CD14-positive monocyte (primary cell): Measurements from ENCODE around the gene TOM1. TPM values are rescaled to one million over a fixed set of nuclear protein-coding genes. Genes with fewer than 3 reads are reported as not detected.

Experiments
- DNase-seq, 3 donors: peaks; one replicate each; pipeline ENCODE4 v3.0.0-alpha.2; 2011 to 2022
- H2AFZ ChIP-seq: 2 replicates; pipeline ENCODE4 v1.6.0; 2012; ENCODE audit warnings: mild to moderate bottlenecking, low read depth, low read length, inconsistent platforms; ENCODE audit not compliant: insufficient read depth, poor library complexity, severe bottlenecking
- H3K27ac ChIP-seq, 2 donors: 1 replicate in 1 of 2; 2 replicates in 1 of 2; pipeline ENCODE4 v1.5.1; 2012 to 2013; ENCODE audit warnings: low read length in 2 of 2, control low read depth in 1 of 2, inconsistent platforms in 1 of 2, low read depth in 1 of 2, mild to moderate bottlenecking in 1 of 2
- H3K27me3 ChIP-seq, 2 donors: one replicate each; pipeline versions ENCODE4 v1.6.0 to v1.6.1; 2011 to 2013; ENCODE audit warnings: low read length in 2 of 2; ENCODE audit not compliant: control insufficient read depth in 2 of 2, insufficient read depth in 2 of 2
- H3K36me3 ChIP-seq, 2 donors: replicated peaks in 1 of 2; 1 replicate in 1 of 2; 2 replicates in 1 of 2; pipeline versions ENCODE4 v1.5.1 to v1.6.1; 2012 to 2013; ENCODE audit warnings: low read length in 2 of 2, control low read depth in 1 of 2, inconsistent platforms in 1 of 2, mild to moderate bottlenecking in 1 of 2; ENCODE audit not compliant: insufficient read depth in 2 of 2, control insufficient read depth in 1 of 2
- H3K4me1 ChIP-seq, 2 donors: 1 replicate in 1 of 2; 2 replicates in 1 of 2; pipeline versions ENCODE4 v1.5.1 to v1.6.1; 2012 to 2013; ENCODE audit warnings: low read length in 2 of 2, control low read depth in 1 of 2, inconsistent platforms in 1 of 2, mild to moderate bottlenecking in 1 of 2, moderate library complexity in 1 of 2; ENCODE audit not compliant: insufficient read depth in 2 of 2, control insufficient read depth in 1 of 2
- H3K4me2 ChIP-seq: replicated peaks from 2 replicates; pipeline ENCODE3; 2012; ENCODE audit warnings: low read length, moderate library complexity, mild to moderate bottlenecking; ENCODE audit not compliant: poor library complexity, severe bottlenecking; ENCODE audit errors: extremely low read depth
- H3K4me3 ChIP-seq, 3 experiments: fragments of 200-600 bp in 1 of 3; sonication (generic) in 1 of 3; replicated peaks in 1 of 3; 1 replicate in 2 of 3; 2 replicates in 1 of 3; pipeline ENCODE4 v1.5.1; 2011 to 2013; ENCODE audit warnings: low read length in 3 of 3, mild to moderate bottlenecking in 3 of 3, control low read depth in 2 of 3, low read depth in 2 of 3, inconsistent platforms in 1 of 3, moderate library complexity in 1 of 3
- H3K79me2 ChIP-seq: 2 replicates; pipeline ENCODE4 v1.6.0; 2012; ENCODE audit warnings: mild to moderate bottlenecking, control low read depth, inconsistent platforms, low read length, moderate library complexity; ENCODE audit not compliant: insufficient read depth
- H3K9ac ChIP-seq: 2 replicates; pipeline ENCODE4 v1.6.0; 2017; ENCODE audit warnings: low read length, mild to moderate bottlenecking; ENCODE audit not compliant: insufficient read depth, poor library complexity, severe bottlenecking
- H3K9me3 ChIP-seq, 2 donors: replicated peaks in 1 of 2; 1 replicate in 1 of 2; 2 replicates in 1 of 2; pipeline versions ENCODE4 v1.5.1 to v1.6.1; 2012 to 2013; ENCODE audit warnings: low read length in 2 of 2, control low read depth in 1 of 2; ENCODE audit not compliant: control insufficient read depth in 1 of 2, insufficient read depth in 1 of 2
- H4K20me1 ChIP-seq: 2 replicates; pipeline ENCODE4 v1.6.0; 2012; ENCODE audit warnings: mild to moderate bottlenecking, low read length, control low read depth, moderate library complexity; ENCODE audit not compliant: insufficient read depth
- H3K27ac Mint-ChIP-seq, 7 donors: one replicate each; pipeline ENCODE4 v1.8.0; 2020; ENCODE audit warnings: mild to moderate bottlenecking in 7 of 7, mixed read lengths in 7 of 7, moderate library complexity in 6 of 7, inconsistent platforms in 2 of 7
- H3K27me3 Mint-ChIP-seq, 3 donors: one replicate each; pipeline ENCODE4 v1.8.0; 2021 to 2022; ENCODE audit warnings: low read depth in 3 of 3, mild to moderate bottlenecking in 3 of 3, mixed read lengths in 3 of 3, moderate library complexity in 3 of 3, inconsistent platforms in 1 of 3
- H3K36me3 Mint-ChIP-seq, 2 donors: one replicate each; pipeline ENCODE4 v1.8.0; 2020; ENCODE audit warnings: mixed read lengths in 2 of 2, inconsistent platforms in 1 of 2, mild to moderate bottlenecking in 1 of 2
- H3K4me1 Mint-ChIP-seq: one replicate; pipeline ENCODE4 v1.8.0; 2020; ENCODE audit warnings: mild to moderate bottlenecking, mixed read lengths
- H3K4me3 Mint-ChIP-seq, 2 donors: one replicate each; pipeline ENCODE4 v1.8.0; 2020; ENCODE audit warnings: mild to moderate bottlenecking in 2 of 2, mixed read lengths in 2 of 2, moderate library complexity in 1 of 2
- H3K9me3 Mint-ChIP-seq, 7 donors: one replicate each; pipeline ENCODE4 v1.8.0; 2020 to 2022; ENCODE audit warnings: mixed read lengths in 7 of 7, mild to moderate bottlenecking in 6 of 7, moderate library complexity in 6 of 7, inconsistent platforms in 2 of 7
- WGBS: methylation state at CpG from one replicate; pipeline ENCODE4 v1.1.5; 2013; ENCODE audit warnings: missing lambda C conversion rate; ENCODE audit not compliant: insufficient coverage; 5-methylcytosine and 5-hydroxymethylcytosine counted together
- intact Hi-C, 2 donors: fragments of 100-400 bp; cut with micrococcal nuclease; formaldehyde crosslinking; loops; one replicate each; pipeline versions ENCODE4 v1.15.0 to v1.15.1; 2023
- polyA plus RNA-seq, 3 donors: library from polyadenylated mRNA; depleted of rRNA in 1 of 3; unstranded in 2 of 3; stranded (reverse) in 1 of 3; fragments of 300-500 nt in 2 of 3; fragments of >200 nt in 1 of 3; fragmentation: Illumina TruSeq in 2 of 3; gene quantifications; 1 replicate in 2 of 3; 2 replicates in 1 of 3; pipeline ENCODE4 v1.2.3, GENCODE V29; 2012 to 2021
- TF ChIP-seq, protein P1 (sequence below): fragments of 200-600 bp; IDR thresholded peaks from one replicate; pipeline ENCODE4 v1.8.0; 2022; ENCODE audit warnings: antibody characterized with exemption, mild to moderate bottlenecking

The TOM1 gene
- polyA plus RNA-seq, 3 donors, result 80.5 to 167 (median 120) TPM

DNA sequence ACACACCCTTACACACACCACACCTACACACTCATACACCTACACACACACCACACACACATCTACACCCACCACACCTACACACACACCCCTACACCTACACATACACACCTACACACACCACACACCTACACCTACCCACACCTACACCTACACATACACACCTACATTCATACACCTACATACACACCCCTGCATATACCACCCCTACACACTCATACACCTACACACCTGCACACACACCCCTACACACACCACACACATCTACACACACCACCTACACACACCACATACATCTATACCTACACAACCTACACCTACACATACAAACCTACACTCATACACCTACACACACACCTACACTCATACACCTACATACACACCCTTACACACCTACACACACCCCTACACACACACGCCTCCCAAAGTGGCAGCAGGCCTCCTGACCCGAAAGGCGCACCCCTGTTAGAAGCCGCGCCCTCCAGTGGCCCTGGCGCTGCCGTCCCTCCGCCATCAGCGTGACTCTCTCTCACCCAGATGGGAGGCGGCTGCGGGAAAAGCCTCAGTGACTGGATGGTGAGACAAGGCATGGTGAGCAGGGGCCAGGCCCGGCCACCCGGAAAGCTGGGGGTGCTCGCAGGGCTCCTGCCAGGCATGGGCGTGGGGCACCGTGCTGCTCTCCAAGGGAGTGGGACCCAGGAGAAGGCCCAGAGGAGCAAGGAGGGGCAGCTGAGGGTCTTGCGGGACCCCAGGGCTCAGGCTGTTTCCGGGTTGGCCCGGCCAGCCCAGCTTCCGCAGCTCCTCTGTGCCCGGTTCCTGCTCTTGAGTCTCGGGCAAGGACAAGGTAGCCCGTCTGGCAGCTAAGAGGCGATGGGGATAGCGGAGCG is 44.2 kb downstream of the TOM1 start:
- Histone ChIP-seq H2AFZ (no peak overlapping the region), H4K20me1 (peaks cover 41% of the 10 kb centered on the region), H3K9me3 (no peaks in the 10 kb centered on the region), H3K27me3 (no peaks in the 10 kb centered on the region), H3K27ac (no peak overlapping the region), H3K79me2 (no peaks in the 10 kb centered on the region), H3K9ac (no peak overlapping the region), H3K4me3 (no peak overlapping the region), H3K4me2 (no peak overlapping the region), H3K4me1 (no peaks in the 10 kb centered on the region), H3K36me3 (peaks cover 87 to 96% of the 10 kb centered on the region in 2 donors)
- H3K27ac Mint-ChIP-seq, result no peak overlapping the region
- H3K9me3 Mint-ChIP-seq, result no peaks in the 10 kb centered on the region
- peaks cover 0 to 4% (median 2%) of the 10 kb centered on the region in 3 donors for H3K27me3 Mint-ChIP-seq
- intact Hi-C loops, result loop anchor here in 1 of 2 donors (10.0 kb wide), 1 partner anchor 201 kb away; the partner anchor contains the start of gene RASD2
- 98% methylated on average over 26 of the region's 26 CpGs for WGBS
- DNase-seq, result no peak
- TF ChIP-seq, protein P1, sequence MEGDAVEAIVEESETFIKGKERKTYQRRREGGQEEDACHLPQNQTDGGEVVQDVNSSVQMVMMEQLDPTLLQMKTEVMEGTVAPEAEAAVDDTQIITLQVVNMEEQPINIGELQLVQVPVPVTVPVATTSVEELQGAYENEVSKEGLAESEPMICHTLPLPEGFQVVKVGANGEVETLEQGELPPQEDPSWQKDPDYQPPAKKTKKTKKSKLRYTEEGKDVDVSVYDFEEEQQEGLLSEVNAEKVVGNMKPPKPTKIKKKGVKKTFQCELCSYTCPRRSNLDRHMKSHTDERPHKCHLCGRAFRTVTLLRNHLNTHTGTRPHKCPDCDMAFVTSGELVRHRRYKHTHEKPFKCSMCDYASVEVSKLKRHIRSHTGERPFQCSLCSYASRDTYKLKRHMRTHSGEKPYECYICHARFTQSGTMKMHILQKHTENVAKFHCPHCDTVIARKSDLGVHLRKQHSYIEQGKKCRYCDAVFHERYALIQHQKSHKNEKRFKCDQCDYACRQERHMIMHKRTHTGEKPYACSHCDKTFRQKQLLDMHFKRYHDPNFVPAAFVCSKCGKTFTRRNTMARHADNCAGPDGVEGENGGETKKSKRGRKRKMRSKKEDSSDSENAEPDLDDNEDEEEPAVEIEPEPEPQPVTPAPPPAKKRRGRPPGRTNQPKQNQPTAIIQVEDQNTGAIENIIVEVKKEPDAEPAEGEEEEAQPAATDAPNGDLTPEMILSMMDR, result no peak
- peaks cover 7 to 57% of the 10 kb centered on the region in 2 donors for H3K36me3 Mint-ChIP-seq
- H3K4me3 Mint-ChIP-seq, result no peak overlapping the region
- H3K4me1 Mint-ChIP-seq, result peaks cover 3% of the 10 kb centered on the region

DNA sequence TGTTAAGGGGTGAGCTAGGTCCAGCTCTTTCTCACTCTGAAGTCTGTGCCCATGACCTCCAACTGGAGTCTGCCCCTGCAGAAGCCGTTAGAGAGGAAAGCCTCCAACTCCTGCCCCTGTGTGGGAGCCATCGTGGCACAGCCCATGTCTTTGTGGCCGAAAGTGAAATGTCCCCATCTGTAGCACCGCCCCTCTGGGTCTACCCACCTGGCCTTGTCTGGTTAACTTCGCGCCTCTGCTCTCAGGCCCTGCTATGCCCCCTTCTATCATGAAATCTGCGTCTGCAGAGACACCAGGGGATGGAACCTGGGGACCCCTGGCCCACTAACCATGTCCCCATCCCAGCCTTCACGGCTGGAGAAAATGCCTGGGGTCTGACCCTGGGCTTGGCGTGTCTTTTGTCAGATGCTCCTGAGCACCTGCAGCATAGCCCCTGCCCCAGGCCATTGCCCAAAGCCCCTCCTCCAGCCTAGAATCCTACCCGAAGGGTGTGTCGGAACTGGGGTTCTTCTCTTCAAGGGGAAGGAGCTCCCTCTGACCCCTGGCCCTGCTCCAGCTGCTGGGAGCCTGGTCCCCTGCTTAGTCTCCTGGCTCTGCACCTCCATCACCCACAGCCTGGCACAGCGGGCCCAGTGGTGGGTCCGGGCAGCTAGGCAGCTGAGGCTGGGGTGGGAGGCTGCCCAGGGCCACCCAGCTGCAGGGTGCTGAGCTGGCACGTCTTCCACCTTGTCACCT is 45.4 kb downstream of the TOM1 start:
- Mint-ChIP-seq H3K9me3 (peaks cover 0 to 2% (median 0%) of the 10 kb centered on the region in 7 donors), H3K36me3 (peaks cover 4 to 56% of the 10 kb centered on the region in 2 donors), H3K4me3 (no peak overlapping the region), H3K27me3 (peaks cover 0 to 4% (median 2%) of the 10 kb centered on the region in 3 donors), H3K27ac (peak overlapping the region in 2 of 7 donors; percentile 48 to 69), H3K4me1 (peaks cover 10% of the 10 kb centered on the region)
- Histone ChIP-seq H3K36me3 (peaks cover 78 to 84% of the 10 kb centered on the region in 2 donors), H4K20me1 (peaks cover 46% of the 10 kb centered on the region), H3K4me3 (no peak overlapping the region), H3K9me3 (no peaks in the 10 kb centered on the region), H3K9ac (no peak overlapping the region), H3K79me2 (no peaks in the 10 kb centered on the region), H3K27me3 (no peaks in the 10 kb centered on the region), H3K4me1 (no peaks in the 10 kb centered on the region), H3K4me2 (no peak overlapping the region), H2AFZ (no peak overlapping the region), H3K27ac (no peak overlapping the region)
- DNase-seq, result no peak
- intact Hi-C loops, result loop anchor here in 1 of 2 donors (5.0 to 10.0 kb wide), 2 partner anchors 37 to 200 kb away; partner anchors contain the start of genes HMOX1 and RASD2
- TF ChIP-seq, protein P1, result no peak
- 98% methylated on average over 12 of the region's 14 CpGs for WGBS
